BLaER1 treated with 17β-estradiol and CSF1 and Interleukin-3, amounts not matched to agents 10 nM and 100 nM (cell line): Measurements from ENCODE around the gene SCGB1C1.

Experiments used
- H3K27ac ChIP-seq, 11 experiments: shearing (Covaris generic); formaldehyde crosslinking; 2 replicates each; pipeline ENCODE4 v1.8.1; 2022
- H3K27me3 ChIP-seq, 11 experiments: shearing (Covaris generic); formaldehyde crosslinking; 2 replicates each; pipeline ENCODE4 v1.8.1; 2022
- H3K36me3 ChIP-seq, 11 experiments: shearing (Covaris generic); formaldehyde crosslinking; 2 replicates each; pipeline ENCODE4 v1.8.1; 2022
- H3K4me1 ChIP-seq, 10 experiments: shearing (Covaris generic); formaldehyde crosslinking; 2 replicates each; pipeline ENCODE4 v1.8.1; 2022
- H3K4me2 ChIP-seq, 11 experiments: shearing (Covaris generic); formaldehyde crosslinking; 2 replicates each; pipeline ENCODE4 v1.8.1; 2022
- H3K4me3 ChIP-seq, 10 experiments: shearing (Covaris generic); formaldehyde crosslinking; 2 replicates each; pipeline ENCODE4 v1.8.1; 2022
- H3K9ac ChIP-seq, 11 experiments: shearing (Covaris generic); formaldehyde crosslinking; 2 replicates each; pipeline ENCODE4 v1.8.1; 2022
- H3K9me3 ChIP-seq, 11 experiments: shearing (Covaris generic); formaldehyde crosslinking; replicated peaks in 1 of 11; 2 replicates each; pipeline ENCODE4 v1.8.1; 2022
- H4K20me1 ChIP-seq, 11 experiments: shearing (Covaris generic); formaldehyde crosslinking; 2 replicates each; pipeline ENCODE4 v1.8.1; 2022
- Cebpa-rat ChIP-seq, 11 experiments: shearing (Covaris generic); IDR thresholded peaks; 2 replicates each; pipeline ENCODE4 v1.8.1; 2022

The SCGB1C1 gene

GRCh38 chr11:207863-208180 is 14.9 kb downstream of the SCGB1C1 start:
- Histone ChIP-seq H3K4me2 (peak overlapping the region; percentile 83 to 99 (median 93)), H3K27me3 (no peaks in the 10 kb centered on the region), H3K9me3 (no peaks in the 10 kb centered on the region), H3K4me1 (peaks cover 40 to 65% (median 59%) of the 10 kb centered on the region in 10 experiments), H3K9ac (peak overlapping the region; percentile 91 to 99 (median 98)), H3K36me3 (peaks cover 62 to 70% (median 66%) of the 10 kb centered on the region in 11 experiments), H3K27ac (peak overlapping the region; percentile 91 to 100 (median 98)), H4K20me1 (peaks cover 55 to 82% (median 77%) of the 10 kb centered on the region in 11 experiments; a peak in 20 of 22 replicates), H3K4me3 (peak overlapping the region; percentile 92 to 100 (median 95))
- no peak; a peak in 1 of 22 replicates for TF ChIP-seq Cebpa-rat (IDR thresholded peaks at IDR 0.05)

- H4K20me1 ChIP-seq: peaks cover 53 to 82% (median 77%) of the 10 kb centered on the region in 11 experiments; a peak in 20 of 22 replicates
- H3K27ac ChIP-seq: peak overlapping the region; percentile 91 to 100 (median 98)
- H3K9ac ChIP-seq: peak overlapping the region; percentile 91 to 99 (median 98)
- TF ChIP-seq Cebpa-rat (IDR thresholded peaks at IDR 0.05): no peak
- H3K36me3 ChIP-seq: peaks cover 62 to 70% (median 66%) of the 10 kb centered on the region in 11 experiments
- no peaks in the 10 kb centered on the region for H3K9me3 ChIP-seq
- no peaks in the 10 kb centered on the region for H3K27me3 ChIP-seq
- H3K4me1 ChIP-seq: peaks cover 40 to 59% (median 56%) of the 10 kb centered on the region in 10 experiments
- H3K4me2 ChIP-seq: peak overlapping the region; percentile 83 to 99 (median 93)
- peak overlapping the region; percentile 92 to 100 (median 95) for H3K4me3 ChIP-seq
Observed at GRCh38 chr11:208181-208916, 15.5 kb downstream of the SCGB1C1 start.

GRCh38 chr11:208917-209260 is 16.0 kb downstream of the SCGB1C1 start:
- Histone ChIP-seq H3K4me3 (peak overlapping the region; percentile 92 to 100 (median 95)), H3K4me1 (peaks cover 40 to 54% (median 50%) of the 10 kb centered on the region in 10 experiments), H3K27me3 (no peaks in the 10 kb centered on the region), H3K36me3 (peaks cover 62 to 70% (median 66%) of the 10 kb centered on the region in 11 experiments), H3K9me3 (no peaks in the 10 kb centered on the region), H3K9ac (peak overlapping the region; percentile 91 to 99 (median 98)), H3K4me2 (peak overlapping the region; percentile 90 to 100 (median 99)), H3K27ac (peak overlapping the region; percentile 91 to 100 (median 98); a peak in 21 of 22 replicates), H4K20me1 (peaks cover 49 to 82% (median 74%) of the 10 kb centered on the region in 11 experiments; a peak in 19 of 22 replicates)
- no peak for TF ChIP-seq Cebpa-rat (IDR thresholded peaks at IDR 0.05)

- Histone ChIP-seq H3K9me3 (no peaks in the 10 kb centered on the region), H4K20me1 (peaks cover 43 to 82% (median 71%) of the 10 kb centered on the region in 11 experiments; a peak in 19 of 22 replicates), H3K27me3 (no peaks in the 10 kb centered on the region), H3K9ac (peak overlapping the region; percentile 91 to 99 (median 98)), H3K4me2 (peak overlapping the region; percentile 90 to 100 (median 99)), H3K4me1 (peaks cover 40 to 49% (median 45%) of the 10 kb centered on the region in 10 experiments), H3K4me3 (peak overlapping the region; percentile 92 to 100 (median 95)), H3K27ac (peak overlapping the region; percentile 91 to 100 (median 98); a peak in 21 of 22 replicates), H3K36me3 (peaks cover 62 to 70% (median 67%) of the 10 kb centered on the region in 11 experiments)
- no peak for TF ChIP-seq Cebpa-rat (IDR thresholded peaks at IDR 0.05)
Observed at GRCh38 chr11:209275-210121, 16.6 kb downstream of the SCGB1C1 start.

GRCh38 chr11:210122-210802 is 17.4 kb downstream of the SCGB1C1 start:
- peak overlapping the region; percentile 91 to 99 (median 98) for H3K9ac ChIP-seq
- H3K27ac ChIP-seq: peak overlapping the region in 10 of 11 experiments; percentile 91 to 100 (median 98); a peak in 18 of 22 replicates
- H3K9me3 ChIP-seq: no peaks in the 10 kb centered on the region
- H3K27me3 ChIP-seq: no peaks in the 10 kb centered on the region
- TF ChIP-seq Cebpa-rat (IDR thresholded peaks at IDR 0.05): no peak
- peaks cover 62 to 70% (median 67%) of the 10 kb centered on the region in 11 experiments for H3K36me3 ChIP-seq
- peak overlapping the region; percentile 92 to 100 (median 95); a peak in 19 of 20 replicates for H3K4me3 ChIP-seq
- H4K20me1 ChIP-seq: peaks cover 35 to 82% (median 64%) of the 10 kb centered on the region in 11 experiments; a peak in 19 of 22 replicates
- H3K4me2 ChIP-seq: peak overlapping the region; percentile 90 to 100 (median 99)
- H3K4me1 ChIP-seq: peaks cover 35 to 41% (median 37%) of the 10 kb centered on the region in 10 experiments

- H3K36me3 ChIP-seq: peaks cover 63 to 70% (median 66%) of the 10 kb centered on the region in 11 experiments
- peaks cover 30 to 81% (median 59%) of the 10 kb centered on the region in 11 experiments; a peak in 19 of 22 replicates for H4K20me1 ChIP-seq
- H3K9me3 ChIP-seq: no peaks in the 10 kb centered on the region
- H3K4me3 ChIP-seq: peak overlapping the region in 7 of 10 experiments; percentile 92 to 97 (median 95); a peak in 6 of 20 replicates
- no peak for TF ChIP-seq Cebpa-rat (IDR thresholded peaks at IDR 0.05)
- H3K4me1 ChIP-seq: peaks cover 30 to 36% (median 32%) of the 10 kb centered on the region in 10 experiments
- no peaks in the 10 kb centered on the region for H3K27me3 ChIP-seq
- peak overlapping the region in 8 of 11 experiments; percentile 45 to 100 (median 98); a peak in 10 of 22 replicates for H3K27ac ChIP-seq
- peak overlapping the region; percentile 91 to 99 (median 98); a peak in 21 of 22 replicates for H3K9ac ChIP-seq
- peak overlapping the region; percentile 90 to 100 (median 99) for H3K4me2 ChIP-seq
Observed at GRCh38 chr11:210803-211180, 17.9 kb downstream of the SCGB1C1 start.

- Histone ChIP-seq H3K4me2 (peak overlapping the region; percentile 90 to 100 (median 99); a peak in 17 of 22 replicates), H3K27ac (peak overlapping the region in 5 of 11 experiments; percentile 3 to 100 (median 98); a peak in 7 of 22 replicates), H3K36me3 (peaks cover 63 to 72% (median 69%) of the 10 kb centered on the region in 11 experiments), H4K20me1 (peaks cover 25 to 81% (median 54%) of the 10 kb centered on the region in 11 experiments; a peak in 19 of 22 replicates), H3K9ac (peak overlapping the region; percentile 91 to 99 (median 98); a peak in 19 of 22 replicates), H3K27me3 (no peaks in the 10 kb centered on the region), H3K4me1 (peaks cover 25 to 31% (median 27%) of the 10 kb centered on the region in 10 experiments), H3K9me3 (no peaks in the 10 kb centered on the region), H3K4me3 (no peak overlapping the region)
- no peak for TF ChIP-seq Cebpa-rat (IDR thresholded peaks at IDR 0.05)
Observed at GRCh38 chr11:211295-211694, 18.4 kb downstream of the SCGB1C1 start.

- H4K20me1 ChIP-seq: peaks cover 23 to 81% (median 52%) of the 10 kb centered on the region in 11 experiments; a peak in 19 of 22 replicates
- H3K36me3 ChIP-seq: peaks cover 63 to 76% (median 73%) of the 10 kb centered on the region in 11 experiments
- TF ChIP-seq Cebpa-rat (IDR thresholded peaks at IDR 0.05): no peak
Observed at GRCh38 chr11:211741-212140, 18.9 kb downstream of the SCGB1C1 start.

More at GRCh38 chr11:211741-212140, 18.9 kb downstream of the SCGB1C1 start:
- Histone ChIP-seq H3K4me1 (peaks cover 22 to 33% (median 25%) of the 10 kb centered on the region in 10 experiments), H3K9ac (peak overlapping the region; percentile 1 to 99 (median 98); a peak in 13 of 22 replicates), H3K4me3 (no peak overlapping the region), H3K27me3 (no peaks in the 10 kb centered on the region), H3K27ac (peak overlapping the region in 2 of 11 experiments; percentile 10 to 98; a peak in 2 of 22 replicates), H3K4me2 (peak overlapping the region in 3 of 11 experiments; percentile 99 to 100 (median 99); a peak in 3 of 22 replicates), H3K9me3 (no peaks in the 10 kb centered on the region)
